LNCAP (cell line): ENCODE results near the gene LIMK2.

ENCODE experiments used
- CTCF ChIP-seq: fragments of 450-650 bp; IDR thresholded peaks from 2 replicates; pipeline ENCODE4 v1.5.1; 2017; ENCODE audit warnings: mild to moderate bottlenecking

The LIMK2 gene

GRCh38 chr22:31278626-31279326 is 66.7 kb downstream of the LIMK2 start:
- no peak for TF ChIP-seq CTCF

GRCh38 chr22:31279327-31279669 is 67.2 kb downstream of the LIMK2 start:
- no peak for TF ChIP-seq CTCF

DNA sequence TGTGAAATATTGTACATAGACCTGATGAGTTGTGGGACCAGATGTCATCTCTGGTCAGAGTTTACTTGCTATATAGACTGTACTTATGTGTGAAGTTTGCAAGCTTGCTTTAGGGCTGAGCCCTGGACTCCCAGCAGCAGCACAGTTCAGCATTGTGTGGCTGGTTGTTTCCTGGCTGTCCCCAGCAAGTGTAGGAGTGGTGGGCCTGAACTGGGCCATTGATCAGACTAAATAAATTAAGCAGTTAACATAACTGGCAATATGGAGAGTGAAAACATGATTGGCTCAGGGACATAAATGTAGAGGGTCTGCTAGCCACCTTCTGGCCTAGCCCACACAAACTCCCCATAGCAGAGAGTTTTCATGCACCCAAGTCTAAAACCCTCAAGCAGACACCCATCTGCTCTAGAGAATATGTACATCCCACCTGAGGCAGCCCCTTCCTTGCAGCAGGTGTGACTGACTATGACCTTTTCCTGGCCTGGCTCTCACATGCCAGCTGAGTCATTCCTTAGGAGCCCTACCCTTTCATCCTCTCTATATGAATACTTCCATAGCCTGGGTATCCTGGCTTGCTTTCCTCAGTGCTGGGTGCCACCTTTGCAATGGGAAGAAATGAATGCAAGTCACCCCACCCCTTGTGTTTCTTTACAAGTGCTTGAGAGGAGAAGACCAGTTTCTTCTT is 67.9 kb downstream of the LIMK2 start:
- no peak for TF ChIP-seq CTCF

DNA sequence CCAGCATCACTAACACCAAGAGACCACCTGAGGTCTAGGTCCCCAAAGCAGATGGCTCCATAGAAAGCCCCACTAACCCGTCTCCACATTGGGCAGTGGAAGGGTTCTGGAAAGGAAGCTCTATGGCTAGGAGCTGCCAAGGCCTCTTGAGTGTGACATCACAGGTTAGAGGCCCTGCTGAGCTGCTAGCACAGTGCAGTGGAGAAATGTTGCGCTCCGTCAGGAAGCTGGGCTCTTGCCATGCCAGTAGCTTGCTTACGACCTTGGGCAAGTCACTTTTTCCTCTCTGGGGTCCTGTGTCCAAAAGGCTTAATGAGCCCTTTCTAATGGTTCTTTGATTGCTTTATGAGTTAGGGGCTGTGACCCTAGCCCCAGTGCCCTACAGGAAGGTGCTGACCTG is 69.6 kb downstream of the LIMK2 start:
- TF ChIP-seq CTCF, result no peak

- no peak for TF ChIP-seq CTCF
Measured at GRCh38 chr22:31282748-31283468, 70.8 kb downstream of the LIMK2 start.

- no peak for TF ChIP-seq CTCF
Measured at GRCh38 chr22:31284281-31285155, 72.4 kb downstream of the LIMK2 start.
